Endodermal cell (in vitro differentiated cells): ENCODE data around the gene PHF19. TPM values are rescaled to one million over a fixed set of nuclear protein-coding genes. Genes with fewer than 3 reads are reported as not detected.
A peak's percentile ranks its signal among the peaks of the same experiment; 100 is the strongest.

Source experiments
- DNase-seq: peaks from one replicate; pipeline ENCODE4 v3.0.0-alpha.2; 2017
- H3K27ac ChIP-seq: 2 replicates; pipeline ENCODE4 v1.5.1; 2013; ENCODE audit warnings: mild to moderate bottlenecking, low read depth, low read length, moderate library complexity
- H3K27me3 ChIP-seq: 2 replicates; pipeline ENCODE4 v1.6.1; 2013; ENCODE audit warnings: mild to moderate bottlenecking, low read length, moderate library complexity; ENCODE audit not compliant: insufficient read depth, control insufficient read depth, poor library complexity, severe bottlenecking
- H3K36me3 ChIP-seq: 2 replicates; pipeline ENCODE4 v1.7.0; 2013; ENCODE audit warnings: mild to moderate bottlenecking, low read length, moderate library complexity; ENCODE audit not compliant: control insufficient read depth, insufficient read depth
- H3K4me1 ChIP-seq: one replicate; pipeline ENCODE4 v1.7.0; 2013; ENCODE audit warnings: low read length; ENCODE audit not compliant: control insufficient read depth, insufficient read depth
- H3K4me3 ChIP-seq: 2 replicates; pipeline ENCODE4 v1.5.1; 2013; ENCODE audit warnings: mild to moderate bottlenecking, low read length, moderate library complexity
- H3K9ac ChIP-seq: 2 replicates; pipeline ENCODE4 v1.6.1; 2013; ENCODE audit warnings: mild to moderate bottlenecking, low read length, moderate library complexity; ENCODE audit not compliant: poor library complexity, severe bottlenecking; ENCODE audit errors: extremely low read depth
- H3K9me3 ChIP-seq: 2 replicates; pipeline ENCODE4 v1.6.1; 2013; ENCODE audit warnings: mild to moderate bottlenecking, low read length, moderate library complexity; ENCODE audit not compliant: control insufficient read depth
- H3K27ac Mint-ChIP-seq: 2 replicates; pipeline ENCODE4 v1.8.0; 2020; ENCODE audit warnings: mixed read lengths
- H3K27me3 Mint-ChIP-seq: 2 replicates; pipeline ENCODE4 v1.8.0; 2021; ENCODE audit warnings: mild to moderate bottlenecking, mixed read lengths; ENCODE audit not compliant: insufficient read depth
- H3K36me3 Mint-ChIP-seq: 2 replicates; pipeline ENCODE4 v1.8.0; 2020; ENCODE audit warnings: low read depth, mixed read lengths
- H3K4me1 Mint-ChIP-seq: 2 replicates; pipeline ENCODE4 v1.8.0; 2020; ENCODE audit warnings: mixed read lengths
- H3K4me3 Mint-ChIP-seq: 2 replicates; pipeline ENCODE4 v1.8.0; 2020; ENCODE audit warnings: mild to moderate bottlenecking, moderate library complexity, mixed read lengths
- H3K9me3 Mint-ChIP-seq: 2 replicates; pipeline ENCODE4 v1.8.0; 2020; ENCODE audit warnings: mild to moderate bottlenecking, mixed read lengths
- CTCF ChIP-seq: fragments of 200-600 bp; sonication (generic); conservative IDR thresholded peaks from 2 replicates; pipeline ENCODE4 v1.5.0; 2021; ENCODE audit warnings: antibody characterized with exemption, mild to moderate bottlenecking
- WGBS, 2 experiments: methylation state at CpG; one replicate each; pipeline versions ENCODE4 v1.1.5 to v1.1.7; 2013; ENCODE audit warnings: missing lambda C conversion rate in 2 of 2, mixed read lengths in 1 of 2; ENCODE audit not compliant: insufficient coverage in 1 of 2, insufficient read length in 1 of 2; 5-methylcytosine and 5-hydroxymethylcytosine counted together
- total RNA-seq, 2 donors: library from RNA; stranded (reverse); fragmentation: NEBNext Ultra II Directional in 1 of 2; extraction: Animal tissue kit (Norgen Biotek cat#: 25700) in 1 of 2; gene quantifications; 2 replicates in 1 of 2; 3 replicates in 1 of 2; pipeline ENCODE4 v1.2.1, GENCODE V29; 2021

PHF19 gene
- total RNA-seq, 2 donors from 2014 or later, result 17.9 to 21.9 TPM

DNA sequence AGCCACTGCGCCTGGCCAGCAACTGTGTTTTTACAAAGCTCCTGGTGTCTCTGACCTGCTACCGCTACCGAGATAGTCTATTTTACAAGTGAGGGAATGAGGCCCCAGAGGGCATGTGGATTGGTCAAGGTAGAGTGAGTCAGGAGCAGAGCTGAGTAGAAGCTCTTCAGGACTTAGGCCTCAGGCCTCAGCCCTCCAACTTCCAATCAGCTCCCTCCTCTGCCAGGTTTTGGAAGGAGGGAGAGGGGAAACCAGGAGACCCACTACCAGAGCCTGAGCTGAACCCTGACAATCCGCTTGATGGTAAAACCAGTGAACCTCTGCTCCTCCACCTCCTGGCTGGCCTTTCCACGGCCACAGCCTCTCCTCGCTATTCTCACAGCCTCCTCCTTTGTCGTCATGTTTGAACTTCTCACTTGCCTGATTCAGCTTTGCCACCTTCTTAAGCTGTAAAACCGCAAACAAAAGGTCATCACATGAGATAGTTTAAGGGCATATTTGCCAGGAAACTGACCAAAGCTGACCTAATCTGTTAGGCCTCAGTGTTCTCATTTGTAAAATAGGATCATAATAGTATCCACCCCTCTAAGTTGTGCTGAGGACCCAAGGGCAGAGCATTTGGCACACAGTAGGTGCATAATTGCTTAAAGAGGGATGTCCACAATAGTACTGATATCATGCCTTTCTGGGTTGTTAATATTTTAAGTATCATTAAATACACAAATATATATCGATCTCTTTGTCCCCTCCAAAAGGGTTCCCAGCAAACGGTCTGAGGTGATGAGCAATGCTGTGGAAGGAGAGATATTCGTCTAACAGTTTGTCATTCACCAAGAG lies 47.9 kb upstream of the PHF19 start:
- WGBS, 2 experiments, result 63 to 82% methylated on average over 5 to 11 of the region's 11 CpGs
- H3K4me3 Mint-ChIP-seq, result no peak overlapping the region
- peaks cover 14% of the 10 kb centered on the region for H3K27me3 Mint-ChIP-seq
- H3K4me1 ChIP-seq, result peaks cover 35% of the 10 kb centered on the region
- no peaks in the 10 kb centered on the region for H3K9me3 ChIP-seq
- H3K36me3 ChIP-seq, result no peaks in the 10 kb centered on the region
- peaks cover 12% of the 10 kb centered on the region for H3K27me3 ChIP-seq
- H3K4me3 ChIP-seq, result no peak overlapping the region
- TF ChIP-seq CTCF, result no peak
- H3K27ac ChIP-seq, result no peak overlapping the region
- no peaks in the 10 kb centered on the region for H3K9me3 Mint-ChIP-seq
- H3K36me3 Mint-ChIP-seq, result no peaks in the 10 kb centered on the region
- H3K9ac ChIP-seq, result no peak overlapping the region
- peak; percentile 63 for DNase-seq
- H3K4me1 Mint-ChIP-seq, result peaks cover 48% of the 10 kb centered on the region
- H3K27ac Mint-ChIP-seq, result no peak overlapping the region

- no peak for TF ChIP-seq CTCF
- peaks cover 14% of the 10 kb centered on the region for H3K27me3 Mint-ChIP-seq
- DNase-seq, result no peak
- 92% methylated on average over 10 to 11 of the region's 11 CpGs for WGBS, 2 experiments
- H3K4me3 Mint-ChIP-seq, result no peak overlapping the region
- H3K27ac Mint-ChIP-seq, result no peak overlapping the region
- Histone ChIP-seq H3K4me1 (peaks cover 39% of the 10 kb centered on the region), H3K27ac (no peak overlapping the region), H3K36me3 (no peaks in the 10 kb centered on the region), H3K9ac (no peak overlapping the region), H3K4me3 (no peak overlapping the region), H3K9me3 (no peaks in the 10 kb centered on the region), H3K27me3 (peaks cover 6% of the 10 kb centered on the region)
- no peaks in the 10 kb centered on the region for H3K36me3 Mint-ChIP-seq
- peaks cover 50% of the 10 kb centered on the region for H3K4me1 Mint-ChIP-seq
- no peaks in the 10 kb centered on the region for H3K9me3 Mint-ChIP-seq
These were observed 46.8 kb upstream of the PHF19 start for GRCh38 chr9:120923620-120924328.

DNA sequence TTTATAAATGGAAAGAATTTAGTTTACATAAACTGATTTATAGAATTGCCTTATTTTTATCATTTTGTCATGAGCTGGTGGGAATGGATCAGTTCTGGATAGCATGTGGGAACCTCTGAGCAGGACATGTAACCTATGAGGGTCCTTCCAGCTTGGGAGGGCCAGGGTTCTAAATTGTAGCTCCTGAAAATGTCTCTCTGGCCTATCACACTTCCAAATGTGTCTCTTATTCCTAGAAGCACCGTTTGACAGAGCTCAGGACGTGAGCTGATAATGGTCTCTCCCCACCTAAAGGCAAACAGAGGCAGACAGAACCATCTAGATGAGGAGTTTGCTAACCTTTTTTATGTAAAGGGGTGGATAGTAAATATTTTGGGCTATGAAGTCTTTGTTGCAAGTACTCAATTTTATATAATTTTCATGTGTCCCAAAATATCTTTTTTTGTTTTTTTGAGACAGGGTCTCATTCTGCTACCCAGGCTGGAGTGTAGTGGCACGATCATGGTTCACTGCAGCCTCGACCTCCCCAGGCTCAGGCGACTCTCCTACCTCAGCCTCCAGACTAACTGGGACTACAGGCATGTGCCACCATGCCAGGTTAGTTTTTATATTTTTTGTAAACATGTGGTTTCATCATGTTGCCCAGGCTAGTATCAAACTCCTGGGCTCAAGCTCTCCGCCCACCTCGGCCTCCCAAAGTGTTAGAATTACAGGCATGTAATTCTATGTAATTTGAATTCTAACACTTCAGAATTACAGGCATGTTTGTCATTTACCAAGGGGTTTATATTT lies 45.6 kb upstream of the PHF19 start:
- Histone ChIP-seq H3K9ac (no peak overlapping the region), H3K36me3 (no peaks in the 10 kb centered on the region), H3K27ac (no peak overlapping the region), H3K4me3 (no peak overlapping the region), H3K27me3 (no peaks in the 10 kb centered on the region), H3K4me1 (peaks cover 39% of the 10 kb centered on the region), H3K9me3 (no peaks in the 10 kb centered on the region)
- H3K4me3 Mint-ChIP-seq, result no peak overlapping the region
- no peak overlapping the region for H3K27ac Mint-ChIP-seq
- WGBS, 2 experiments, result 74 to 84% methylated on average over 4 to 7 of the region's 7 CpGs
- peaks cover 47% of the 10 kb centered on the region for H3K4me1 Mint-ChIP-seq
- H3K27me3 Mint-ChIP-seq, result peaks cover 5% of the 10 kb centered on the region
- no peaks in the 10 kb centered on the region for H3K36me3 Mint-ChIP-seq
- TF ChIP-seq CTCF, result no peak
- no peak for DNase-seq
- H3K9me3 Mint-ChIP-seq, result peaks cover 1% of the 10 kb centered on the region
